GM19452 (cell line): ENCODE results near the gene ARHGAP22.

Source experiments
- ATAC-seq: cut with Tn5 transposase; IDR thresholded peaks from one replicate; pipeline ENCODE4 v1.9.1; 2021; ENCODE audit not compliant: unreplicated experiment

The ARHGAP22 gene

GRCh38 chr10:48400850-48401220 lies 204.0 kb downstream of the ARHGAP22 start:
- no peak for ATAC-seq

GRCh38 chr10:48400129-48400849 lies 204.6 kb downstream of the ARHGAP22 start:
- ATAC-seq, result no peak

GRCh38 chr10:48399551-48399950 lies 205.3 kb downstream of the ARHGAP22 start:
- ATAC-seq, result no peak

GRCh38 chr10:48399056-48399541 lies 205.8 kb downstream of the ARHGAP22 start:
- no peak for ATAC-seq

- ATAC-seq, result no peak
Measured at GRCh38 chr10:48398261-48398660, 206.6 kb downstream of the ARHGAP22 start.
